GM19351 (cell line): ENCODE measurements around the gene FAM25C.
"Not testable (repeated sequence)": the region's sequence is repeated elsewhere in the genome, so short reads cannot be mapped to it uniquely, and the experiment has no call there.

Experiments used
- ATAC-seq: cut with Tn5 transposase; IDR thresholded peaks from one replicate; pipeline ENCODE4 v1.9.1; 2021; ENCODE audit warnings: mild to moderate bottlenecking, moderate library complexity; ENCODE audit not compliant: unreplicated experiment

The FAM25C gene

GRCh38 chr10:47999691-48000090, at the start of gene FAM25C:
Gene FAM25C (minus strand): TSS chr10:47999791. CDS start chr10:47999765, 26 bp downstream.
- ATAC-seq, result not testable (repeated sequence)

GRCh38 chr10:48044557-48044956, 45.0 kb upstream of the FAM25C start:
- not testable (repeated sequence) for ATAC-seq

GRCh38 chr10:48031390-48031789, 31.8 kb upstream of the FAM25C start:
- not testable (repeated sequence) for ATAC-seq

- ATAC-seq, result not testable (repeated sequence)
Observed at GRCh38 chr10:48002306-48002705, 2.7 kb upstream of the FAM25C start.

- ATAC-seq, result not testable (repeated sequence)
Observed at GRCh38 chr10:47994045-47994444, 5.5 kb downstream of the FAM25C start.

- ATAC-seq, result not testable (repeated sequence)
Observed at GRCh38 chr10:47992560-47992959, 7.0 kb downstream of the FAM25C start.

GRCh38 chr10:47991706-47992105, 7.9 kb downstream of the FAM25C start:
- not testable (repeated sequence) for ATAC-seq

- ATAC-seq, result not testable (repeated sequence)
Observed at GRCh38 chr10:47990097-47990496, 9.5 kb downstream of the FAM25C start.

GRCh38 chr10:47989542-47989950, 10.0 kb downstream of the FAM25C start:
- ATAC-seq, result not testable (repeated sequence)

- ATAC-seq, result not testable (repeated sequence)
Observed at GRCh38 chr10:47988718-47989541, 10.7 kb downstream of the FAM25C start.

- ATAC-seq, result not testable (repeated sequence)
Observed at GRCh38 chr10:47987952-47988351, 11.6 kb downstream of the FAM25C start.

- peak; percentile 69 for ATAC-seq
Observed at GRCh38 chr10:47986413-47987230, 13.0 kb downstream of the FAM25C start.

- ATAC-seq, result not testable (repeated sequence)
Observed at GRCh38 chr10:47975409-47975808, 24.2 kb downstream of the FAM25C start.

- not testable (repeated sequence) for ATAC-seq
Observed at GRCh38 chr10:47973131-47973530, 26.5 kb downstream of the FAM25C start.

- ATAC-seq, result not testable (repeated sequence)
Observed at GRCh38 chr10:47972077-47972476, 27.5 kb downstream of the FAM25C start.

GRCh38 chr10:47971598-47971997, 28.0 kb downstream of the FAM25C start:
- not testable (repeated sequence) for ATAC-seq

- not testable (repeated sequence) for ATAC-seq
Observed at GRCh38 chr10:47970047-47970446, 29.5 kb downstream of the FAM25C start.

- peak; percentile 99 for ATAC-seq
Observed at GRCh38 chr10:47968988-47969387, 30.6 kb downstream of the FAM25C start.

- not testable (repeated sequence) for ATAC-seq
Observed at GRCh38 chr10:47964280-47965063, 35.1 kb downstream of the FAM25C start.

GRCh38 chr10:47962785-47963184, 36.8 kb downstream of the FAM25C start:
- not testable (repeated sequence) for ATAC-seq

GRCh38 chr10:47960699-47961098, 38.9 kb downstream of the FAM25C start:
- ATAC-seq, result not testable (repeated sequence)
